ENCODE results near the gene ANKRD16.

The ANKRD16 gene

DNA sequence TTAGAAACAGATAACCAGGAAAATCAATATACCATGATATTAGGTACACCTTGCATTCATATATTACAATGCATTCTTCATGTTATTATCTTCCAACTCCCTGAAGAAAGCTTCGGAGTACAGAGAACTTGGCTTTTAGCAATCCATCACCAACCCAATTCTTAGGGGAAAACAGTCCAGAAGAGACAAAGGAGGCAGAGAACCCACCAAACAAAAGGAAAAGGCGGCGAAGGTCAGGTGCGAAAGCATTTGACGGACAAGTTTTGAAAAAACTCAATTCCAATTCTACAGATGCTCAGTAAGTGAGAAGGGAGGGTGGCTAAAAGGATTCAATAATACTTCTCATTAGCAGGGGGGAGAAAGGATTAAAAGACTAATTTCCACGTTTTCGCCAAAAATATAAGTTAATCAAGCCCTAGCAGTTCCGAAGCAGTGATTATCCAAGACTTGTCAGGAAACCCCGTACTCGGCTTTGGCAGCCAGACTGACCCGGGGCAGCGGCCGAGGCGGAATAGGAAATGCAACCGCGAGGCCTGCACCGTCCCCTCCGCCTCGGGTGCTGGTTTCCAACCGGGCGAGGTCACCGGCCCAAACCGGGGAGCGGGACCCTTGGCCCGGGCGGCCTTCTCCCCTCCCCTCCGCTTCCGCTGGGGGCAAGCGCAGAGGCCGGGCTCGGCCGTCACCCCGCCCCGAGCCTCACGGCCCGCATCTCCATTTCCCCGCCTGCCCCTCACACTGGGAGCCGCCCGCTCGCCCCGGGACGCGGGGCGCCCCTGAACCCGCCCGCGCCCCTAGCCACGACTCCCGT is 77.2 kb downstream of the ANKRD16 start:
- peak overlapping the region; percentile 91 for H3K4me2 ChIP-seq
- H3K36me3 ChIP-seq, result peaks cover 16% of the 10 kb centered on the region
- peaks cover 54% of the 10 kb centered on the region for H4K20me1 ChIP-seq
- H3K27me3 ChIP-seq, result no peaks in the 10 kb centered on the region
- H3K4me3 ChIP-seq, result peak overlapping the region; percentile 95
- TF ChIP-seq Cebpa-rat (IDR thresholded peaks at IDR 0.05), result no peak
- peak overlapping the region; percentile 99 for H3K9ac ChIP-seq
- no peaks in the 10 kb centered on the region for H3K9me3 ChIP-seq
- peaks cover 71% of the 10 kb centered on the region for H3K4me1 ChIP-seq
- peak overlapping the region; percentile 99 for H3K27ac ChIP-seq
